MCF 10A (cell line): ENCODE measurements around the gene CDYL. TPM values are rescaled to one million over a fixed set of nuclear protein-coding genes. Genes with fewer than 3 reads are reported as not detected.

Experiments used
- BruUV-seq: library from RNA; stranded (reverse); fragments of 400-500 nt; replicated peaks from 2 replicates; lab custom pipeline; 2021; lab: Mats Ljungman, UMichigan
- CTCF ChIA-PET: fragments of 300-600 bp; sonication (Branson Sonifier 250); formaldehyde crosslinking; extraction: SDS; loops from one replicate; lab custom pipeline; 2021; ENCODE audit warnings: antibody characterized with exemption, inconsistent platforms; lab: Yijun Ruan, JAX
- POLR2A ChIA-PET: fragments of 300-600, 350-650 bp; sonication (Branson Sonifier 250); formaldehyde crosslinking; extraction: SDS; loops from one replicate; lab custom pipeline; 2020; ENCODE audit warnings: antibody characterized with exemption, inconsistent platforms; lab: Yijun Ruan, JAX
- DNase-seq: peaks from one replicate; pipeline ENCODE4 v3.0.0-alpha.2; 2018; ENCODE audit not compliant: unreplicated experiment
- H3K27ac Mint-ChIP-seq: one replicate; pipeline ENCODE4 v1.8.0; 2022; ENCODE audit warnings: mild to moderate bottlenecking, low read depth, mixed read lengths; ENCODE audit not compliant: unreplicated experiment
- H3K27me3 Mint-ChIP-seq: one replicate; pipeline ENCODE4 v1.8.0; 2022; ENCODE audit warnings: mixed read lengths; ENCODE audit not compliant: insufficient read depth, unreplicated experiment
- H3K36me3 Mint-ChIP-seq: one replicate; pipeline ENCODE4 v1.8.0; 2022; ENCODE audit warnings: mild to moderate bottlenecking, moderate library complexity, mixed read lengths; ENCODE audit not compliant: insufficient read depth, unreplicated experiment
- H3K4me1 Mint-ChIP-seq: one replicate; pipeline ENCODE4 v1.8.0; 2022; ENCODE audit warnings: mixed read lengths; ENCODE audit not compliant: insufficient read depth, unreplicated experiment
- H3K4me3 Mint-ChIP-seq: one replicate; pipeline ENCODE4 v1.8.0; 2022; ENCODE audit warnings: mild to moderate bottlenecking, moderate library complexity, mixed read lengths; ENCODE audit not compliant: unreplicated experiment
- H3K9me3 Mint-ChIP-seq: one replicate; pipeline ENCODE4 v1.8.0; 2022; ENCODE audit warnings: mixed read lengths; ENCODE audit not compliant: unreplicated experiment
- intact Hi-C: fragments of 100-400 bp; cut with micrococcal nuclease; formaldehyde crosslinking; loops from 2 replicates; pipeline ENCODE4 v1.14.1; 2022
- total RNA-seq: library from RNA; stranded (reverse); gene quantifications from 2 replicates; pipeline ENCODE4 v1.2.3, GENCODE V29; 2022
- TF ChIP-seq, protein P1 (sequence below): fragments of 200-600 bp; IDR thresholded peaks from one replicate; pipeline ENCODE4 v1.8.0; 2022; ENCODE audit warnings: antibody characterized with exemption, mild to moderate bottlenecking; ENCODE audit not compliant: unreplicated experiment

Gene CDYL
- total RNA-seq, 1 experiment from 2014 or later, result 48.9 TPM

- ChIA-PET CTCF (interaction anchor here (0.6 kb wide), 1 partner anchor 35 kb away, joined by 3 read pairs; no protein-coding TSS in a partner anchor), POLR2A (interaction anchor here (0.6 to 1.0 kb wide), 2 partner anchors 32 to 495 kb away, joined by 3 read pairs; no protein-coding TSS in a partner anchor)
- Mint-ChIP-seq H3K36me3 (no peaks in the 10 kb centered on the region), H3K4me3 (no peak overlapping the region), H3K27ac (no peak overlapping the region), H3K27me3 (no peaks in the 10 kb centered on the region), H3K9me3 (no peaks in the 10 kb centered on the region), H3K4me1 (peaks cover 37% of the 10 kb centered on the region)
- TF ChIP-seq, protein P1, sequence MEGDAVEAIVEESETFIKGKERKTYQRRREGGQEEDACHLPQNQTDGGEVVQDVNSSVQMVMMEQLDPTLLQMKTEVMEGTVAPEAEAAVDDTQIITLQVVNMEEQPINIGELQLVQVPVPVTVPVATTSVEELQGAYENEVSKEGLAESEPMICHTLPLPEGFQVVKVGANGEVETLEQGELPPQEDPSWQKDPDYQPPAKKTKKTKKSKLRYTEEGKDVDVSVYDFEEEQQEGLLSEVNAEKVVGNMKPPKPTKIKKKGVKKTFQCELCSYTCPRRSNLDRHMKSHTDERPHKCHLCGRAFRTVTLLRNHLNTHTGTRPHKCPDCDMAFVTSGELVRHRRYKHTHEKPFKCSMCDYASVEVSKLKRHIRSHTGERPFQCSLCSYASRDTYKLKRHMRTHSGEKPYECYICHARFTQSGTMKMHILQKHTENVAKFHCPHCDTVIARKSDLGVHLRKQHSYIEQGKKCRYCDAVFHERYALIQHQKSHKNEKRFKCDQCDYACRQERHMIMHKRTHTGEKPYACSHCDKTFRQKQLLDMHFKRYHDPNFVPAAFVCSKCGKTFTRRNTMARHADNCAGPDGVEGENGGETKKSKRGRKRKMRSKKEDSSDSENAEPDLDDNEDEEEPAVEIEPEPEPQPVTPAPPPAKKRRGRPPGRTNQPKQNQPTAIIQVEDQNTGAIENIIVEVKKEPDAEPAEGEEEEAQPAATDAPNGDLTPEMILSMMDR, result no peak
- DNase-seq, result no peak
- BruUV-seq, result no TSS peak
- intact Hi-C loops, result no loop called here
Observed at GRCh38 chr6:4814987-4815386, 38.8 kb downstream of the CDYL start.

GRCh38 chr6:4815584-4815983 lies 39.4 kb downstream of the CDYL start:
- no peak overlapping the region for H3K27ac Mint-ChIP-seq
- ChIA-PET CTCF (no interaction called here), POLR2A (interaction anchor here (0.6 to 1.0 kb wide), 4 partner anchors 13 to 496 kb away, joined by 3 to 5 read pairs (median 3); no protein-coding TSS in a partner anchor)
- TF ChIP-seq, protein P1, result no peak
- no peak overlapping the region for H3K4me3 Mint-ChIP-seq
- DNase-seq, result no peak
- intact Hi-C loops, result no loop called here
- H3K9me3 Mint-ChIP-seq, result no peaks in the 10 kb centered on the region
- H3K36me3 Mint-ChIP-seq, result no peaks in the 10 kb centered on the region
- no peaks in the 10 kb centered on the region for H3K27me3 Mint-ChIP-seq
- no TSS peak for BruUV-seq
- H3K4me1 Mint-ChIP-seq, result peaks cover 37% of the 10 kb centered on the region

GRCh38 chr6:4816904-4817303 lies 40.7 kb downstream of the CDYL start:
- Mint-ChIP-seq H3K4me1 (peaks cover 34% of the 10 kb centered on the region), H3K27ac (no peak overlapping the region), H3K36me3 (no peaks in the 10 kb centered on the region), H3K27me3 (no peaks in the 10 kb centered on the region), H3K4me3 (no peak overlapping the region), H3K9me3 (no peaks in the 10 kb centered on the region)
- intact Hi-C loops, result no loop called here
- no peak for DNase-seq
- CTCF ChIA-PET, result interaction anchor here (0.6 to 0.8 kb wide), 3 partner anchors 11 to 562 kb away, joined by 3 to 6 read pairs (median 4); no protein-coding TSS in a partner anchor
- POLR2A ChIA-PET, result interaction anchor here (0.8 to 1.5 kb wide), 3 partner anchors 8 to 500 kb away, joined by 3 read pairs; no protein-coding TSS in a partner anchor
- BruUV-seq, result no TSS peak
- TF ChIP-seq, protein P1, result no peak

DNA sequence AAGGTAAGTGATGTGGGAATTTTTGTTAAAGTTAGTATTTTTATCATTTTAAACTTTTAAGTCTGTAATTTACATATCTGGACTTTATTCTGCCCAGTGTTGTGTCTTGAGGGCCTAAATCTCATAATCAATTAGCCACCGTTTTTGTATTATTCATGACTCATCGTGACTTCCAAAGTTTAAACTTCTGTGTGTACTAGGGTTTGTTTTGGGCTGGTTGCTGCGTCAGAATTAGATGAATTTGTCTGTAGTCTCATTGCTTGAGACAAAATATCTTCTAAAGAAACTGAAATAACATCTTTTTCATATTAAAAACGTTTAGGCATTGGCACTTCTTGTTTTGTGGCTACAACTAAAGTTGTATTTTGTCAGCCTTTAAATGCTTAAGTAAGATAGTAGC lies 41.3 kb downstream of the CDYL start:
- H3K4me3 Mint-ChIP-seq, result no peak overlapping the region
- ChIA-PET CTCF (interaction anchor here (0.6 to 0.8 kb wide), 2 partner anchors 11 to 563 kb away, joined by 3 to 6 read pairs; no protein-coding TSS in a partner anchor), POLR2A (interaction anchor here (0.8 to 1.5 kb wide), 3 partner anchors 9 to 501 kb away, joined by 3 read pairs; no protein-coding TSS in a partner anchor)
- H3K36me3 Mint-ChIP-seq, result no peaks in the 10 kb centered on the region
- H3K27me3 Mint-ChIP-seq, result no peaks in the 10 kb centered on the region
- no peak overlapping the region for H3K27ac Mint-ChIP-seq
- H3K4me1 Mint-ChIP-seq, result peaks cover 27% of the 10 kb centered on the region
- H3K9me3 Mint-ChIP-seq, result no peaks in the 10 kb centered on the region
- no TSS peak for BruUV-seq
- TF ChIP-seq, protein P1, result no peak
- intact Hi-C loops, result no loop called here
- no peak for DNase-seq
